HCT116 (cell line): ENCODE data around the gene TENT5A. TPM values are rescaled to one million over a fixed set of nuclear protein-coding genes. Genes with fewer than 3 reads are reported as not detected.
"Not testable (repeated sequence)": the region's sequence is repeated elsewhere in the genome, so short reads cannot be mapped to it uniquely, and the experiment has no call there.

Source experiments
- ATAC-seq: fragments of 200-7000 bp; cut with Tn5 transposase; 2 replicates; pipeline ENCODE4 v1.9.1; 2020; ENCODE audit warnings: mild to moderate bottlenecking, moderate library complexity
- BruUV-seq: library from RNA; stranded (reverse); fragments of 400-500 nt; replicated peaks from 2 replicates; lab custom pipeline; 2021; lab: Mats Ljungman, UMichigan
- CTCF ChIA-PET: fragments of 300-600 bp; sonication (Branson Sonifier 250); formaldehyde crosslinking; loops from one replicate; lab custom pipeline; 2021; ENCODE audit warnings: antibody characterized with exemption; lab: Charles Lee
- POLR2A ChIA-PET: fragments of 300-600, 350-600 bp; sonication (Branson Sonifier 250); formaldehyde crosslinking; loops from one replicate; lab custom pipeline; 2021; ENCODE audit warnings: antibody characterized with exemption; lab: Charles Lee
- RAD21 ChIA-PET, 2 experiments: fragments of 300-600 bp; sonication (Branson Sonifier 250); formaldehyde crosslinking; loops; one replicate each; lab custom pipeline; 2023; ENCODE audit warnings: low total read pairs in 2 of 2; ENCODE audit not compliant: uncharacterized antibody in 2 of 2, unreplicated experiment in 2 of 2, low non-redundant PET in 1 of 2; lab: Charles Lee
- DNase-seq: peaks from one replicate; pipeline ENCODE4 v3.0.0-alpha.2; 2010; ENCODE audit warnings: low read depth, low spot score
- H2AFZ ChIP-seq: fragments of 200-600 bp; shearing (Covaris generic), sonication (generic); 2 replicates; pipeline ENCODE4 v1.6.1; 2017; ENCODE audit warnings: low read depth, mixed run types, mixed read lengths, antibody characterized with exemption, low read length; ENCODE audit not compliant: poor library complexity, severe bottlenecking
- H3K27ac ChIP-seq: 2 replicates; pipeline ENCODE4 v1.5.1; 2012; ENCODE audit warnings: low read depth, low read length
- H3K27me3 ChIP-seq: fragments of 200-600 bp; sonication (generic); 2 replicates; pipeline ENCODE4 v1.6.1; 2016; ENCODE audit warnings: mixed run types, low read length, mixed read lengths; ENCODE audit not compliant: insufficient read depth
- H3K36me3 ChIP-seq, 2 experiments: fragments of 200-500 bp in 1 of 2; fragments of 200-600 bp in 1 of 2; sonication (Bioruptor generic) in 1 of 2; sonication (generic) in 1 of 2; 2 replicates each; pipeline versions ENCODE4 v1.5.1 to v1.6.1; 2014 to 2016; ENCODE audit warnings: low read length in 2 of 2, inconsistent platforms in 1 of 2, mixed read lengths in 1 of 2, mixed run types in 1 of 2; ENCODE audit not compliant: insufficient read depth in 2 of 2, control insufficient read depth in 1 of 2
- H3K4me1 ChIP-seq, 2 experiments: fragments of 200-600 bp in 1 of 2; sonication (generic) in 1 of 2; 2 replicates each; pipeline versions ENCODE4 v1.5.1 to v1.6.1; 2012 to 2017; ENCODE audit warnings: low read length in 2 of 2, inconsistent platforms in 1 of 2, mild to moderate bottlenecking in 1 of 2, mixed read lengths in 1 of 2, mixed run types in 1 of 2, moderate library complexity in 1 of 2; ENCODE audit not compliant: insufficient read depth in 2 of 2, control insufficient read depth in 1 of 2
- H3K4me2 ChIP-seq: fragments of 200-600 bp; sonication (generic); 2 replicates; pipeline ENCODE4 v1.6.1; 2017; ENCODE audit warnings: mixed run types, low read length, mixed read lengths
- H3K4me3 ChIP-seq, 2 experiments: fragments of 200-600 bp in 1 of 2; sonication (generic) in 1 of 2; replicated peaks in 1 of 2; 2 replicates each; pipeline ENCODE4 v1.5.1; 2011 to 2016; ENCODE audit warnings: low read length in 2 of 2, control low read depth in 1 of 2, low read depth in 1 of 2, mild to moderate bottlenecking in 1 of 2, mixed read lengths in 1 of 2, mixed run types in 1 of 2
- H3K79me2 ChIP-seq: fragments of 200-600 bp; sonication (generic); 2 replicates; pipeline ENCODE4 v1.6.1; 2017; ENCODE audit warnings: mild to moderate bottlenecking, mixed run types, low read length, moderate library complexity, mixed read lengths; ENCODE audit not compliant: insufficient read depth
- H3K9ac ChIP-seq: fragments of 200-600 bp; sonication (generic); 2 replicates; pipeline ENCODE4 v1.6.1; 2016; ENCODE audit warnings: low read length, mixed read lengths
- H3K9me2 ChIP-seq: fragments of 200-600 bp; sonication (generic), shearing (Covaris generic); 2 replicates; pipeline ENCODE4 v1.6.1; 2017; ENCODE audit warnings: mixed run types, mild to moderate bottlenecking, moderate library complexity; ENCODE audit not compliant: insufficient read depth
- H3K9me3 ChIP-seq, 2 experiments: fragments of 200-500 bp in 1 of 2; fragments of 200-600 bp in 1 of 2; sonication (Bioruptor generic) in 1 of 2; sonication (generic) in 1 of 2; 2 replicates each; pipeline ENCODE4 v1.6.1; 2014 to 2017; ENCODE audit warnings: low read length in 2 of 2, mixed read lengths in 2 of 2, inconsistent platforms in 1 of 2, low read depth in 1 of 2, mild to moderate bottlenecking in 1 of 2, mixed run types in 1 of 2, moderate library complexity in 1 of 2; ENCODE audit not compliant: control insufficient read depth in 1 of 2, insufficient read depth in 1 of 2
- H4K20me1 ChIP-seq: fragments of 200-600 bp; sonication (generic), shearing (Covaris generic); 2 replicates; pipeline ENCODE4 v1.6.1; 2017; ENCODE audit warnings: mixed run types, mild to moderate bottlenecking, moderate library complexity; ENCODE audit not compliant: insufficient read depth
- CBX3 ChIP-seq: IDR thresholded peaks from 2 replicates; pipeline ENCODE4 v1.6.1; 2012; ENCODE audit warnings: low read depth
- CEBPB ChIP-seq: IDR thresholded peaks from 2 replicates; pipeline ENCODE4 v1.6.1; 2012; ENCODE audit warnings: low read depth
- EGR1 ChIP-seq: IDR thresholded peaks from 2 replicates; pipeline ENCODE4 v1.6.1; 2012; ENCODE audit warnings: low read depth
- ELF1 ChIP-seq: IDR thresholded peaks from 2 replicates; pipeline ENCODE4 v1.6.1; 2012; ENCODE audit warnings: low read depth, borderline replicate concordance
- FOSL1 ChIP-seq: IDR thresholded peaks from 2 replicates; pipeline ENCODE4 v1.6.1; 2012; ENCODE audit warnings: low read depth
- POLR2AphosphoS5 ChIP-seq: IDR thresholded peaks from 2 replicates; pipeline ENCODE4 v1.6.1; 2011; ENCODE audit warnings: mild to moderate bottlenecking, low read depth, low read length, moderate library complexity
- RAD21 ChIP-seq: IDR thresholded peaks from 2 replicates; pipeline ENCODE4 v1.6.1; 2012; ENCODE audit warnings: low read depth, mild to moderate bottlenecking
- REST ChIP-seq: IDR thresholded peaks from 2 replicates; pipeline ENCODE4 v1.6.1; 2012; ENCODE audit warnings: low read depth
- SP1 ChIP-seq: IDR thresholded peaks from 2 replicates; pipeline ENCODE4 v1.6.1; 2012; ENCODE audit warnings: low read depth
- TCF7L2 ChIP-seq: IDR thresholded peaks from 2 replicates; pipeline ENCODE4 v1.7.0; 2011; ENCODE audit warnings: borderline replicate concordance, inconsistent platforms; ENCODE audit not compliant: insufficient read depth, insufficient read length; ENCODE audit errors: extremely low read depth
- ZNF274 ChIP-seq: fragments of 200-500 bp; sonication (Bioruptor generic); IDR thresholded peaks from 2 replicates; pipeline ENCODE4 v1.6.1; 2014; ENCODE audit warnings: mild to moderate bottlenecking, low read depth, low read length, inconsistent platforms
- intact Hi-C: fragments of 100-400 bp; cut with micrococcal nuclease; formaldehyde crosslinking; loops from 2 replicates; pipeline ENCODE4 v1.10.0; 2022
- total RNA-seq: library from RNA; stranded (reverse); gene quantifications from one replicate; pipeline ENCODE4 v1.2.1, GENCODE V29; 2021; ENCODE audit not compliant: unreplicated experiment
- TF ChIP-seq, protein P1 (sequence below): IDR thresholded peaks from 2 replicates; pipeline ENCODE4 v1.6.1; 2012

The TENT5A gene
- total RNA-seq, 1 experiment from 2014 or later = 11.2 TPM

DNA sequence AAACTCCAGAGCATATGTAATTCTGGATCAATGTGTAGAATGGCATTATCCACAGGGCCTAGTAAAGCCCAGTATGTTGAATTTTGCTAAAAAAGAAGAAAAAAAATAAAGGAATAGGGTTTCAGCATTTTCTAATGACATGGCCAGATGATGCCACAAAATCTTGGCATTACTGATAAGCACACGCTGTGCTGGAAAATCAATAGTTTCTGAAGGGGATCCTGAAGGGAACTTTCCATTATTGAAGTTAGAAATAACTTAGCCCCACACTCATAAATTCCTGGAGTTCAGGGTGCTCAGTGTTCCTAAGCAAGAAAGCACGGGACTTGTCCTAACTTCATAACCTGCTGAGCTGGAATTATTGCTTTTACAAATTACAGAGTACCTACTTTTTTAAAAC is 10.8 kb downstream of the TENT5A start:
- H3K4me1 ChIP-seq = no peaks in the 10 kb centered on the region
- H3K79me2 ChIP-seq = peaks cover 6% of the 10 kb centered on the region; the same call in 1 of the 2 replicates
- H3K36me3 ChIP-seq = 0 out of 4 replicates have a peak, but pooled peaks cover 0 to 3% of the 10 kb centered on the region in 2 experiments
- no peaks in the 10 kb centered on the region for H4K20me1 ChIP-seq
- BruUV-seq = no TSS peak
- POLR2A ChIA-PET = no interaction called here
- no peak overlapping the region for H3K4me2 ChIP-seq
- DNase-seq (no peak), ATAC-seq (no peak)
- CTCF ChIA-PET = no interaction called here
- RAD21 ChIA-PET = no interaction called here
- no peak overlapping the region for H3K4me3 ChIP-seq
- no peak for TF ChIP-seq CEBPB
- no peak for TF ChIP-seq ELF1
- TF ChIP-seq CBX3 = no peak
- no peak for TF ChIP-seq RAD21
- TF ChIP-seq SP1 = no peak
- TF ChIP-seq EGR1 = no peak
- TF ChIP-seq FOSL1 = no peak
- no peak for TF ChIP-seq TCF7L2
- TF ChIP-seq, protein P1, sequence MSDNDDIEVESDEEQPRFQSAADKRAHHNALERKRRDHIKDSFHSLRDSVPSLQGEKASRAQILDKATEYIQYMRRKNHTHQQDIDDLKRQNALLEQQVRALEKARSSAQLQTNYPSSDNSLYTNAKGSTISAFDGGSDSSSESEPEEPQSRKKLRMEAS = no peak
- TF ChIP-seq POLR2AphosphoS5 = no peak
- no peak for TF ChIP-seq REST
- TF ChIP-seq ZNF274 = no peak
- no peaks in the 10 kb centered on the region for H3K27me3 ChIP-seq
- H3K9me2 ChIP-seq = no peaks in the 10 kb centered on the region
- H3K9ac ChIP-seq = no peak overlapping the region
- no peaks in the 10 kb centered on the region for H3K9me3 ChIP-seq
- no peak overlapping the region for H3K27ac ChIP-seq
- intact Hi-C loops = no loop called here
- no peak overlapping the region for H2AFZ ChIP-seq

GRCh38 chr6:81740591-81740990 is 11.9 kb downstream of the TENT5A start:
- H3K4me3 ChIP-seq, intact Hi-C loops, CTCF ChIA-PET, POLR2A ChIA-PET, BruUV-seq, H3K9ac ChIP-seq, H3K4me2 ChIP-seq, H4K20me1 ChIP-seq, H3K27me3 ChIP-seq, RAD21 ChIA-PET, DNase-seq, H3K79me2 ChIP-seq, ATAC-seq, H3K4me1 ChIP-seq, H3K9me2 ChIP-seq, H3K27ac ChIP-seq, H2AFZ ChIP-seq, H3K9me3 ChIP-seq, H3K36me3 ChIP-seq: not testable (repeated sequence)
